T-helper 17 cell (primary cell): Measurements from ENCODE around the gene C20orf173. TPM values are rescaled to one million over a fixed set of nuclear protein-coding genes. Genes with fewer than 3 reads are reported as not detected.
A peak's percentile ranks its signal among the peaks of the same experiment; 100 is the strongest.
"Not testable (repeated sequence)": the region's sequence is repeated elsewhere in the genome, so short reads cannot be mapped to it uniquely, and the experiment has no call there.

Experiments used
- ATAC-seq: fragments of 150-1000 bp; cut with Tn5 transposase; 2 replicates; pipeline ENCODE4 v1.10.0; 2021; ENCODE audit warnings: mild to moderate bottlenecking, moderate library complexity
- DNase-seq, 3 donors: peaks; one replicate each; pipeline versions ENCODE4 v3.0.0 to v3.0.0-alpha.2; 2020 to 2021
- H3K9me3 ChIP-seq: one replicate; pipeline ENCODE4 v1.7.0; 2013; ENCODE audit warnings: low read length, mild to moderate bottlenecking; ENCODE audit not compliant: control insufficient read depth, poor library complexity, severe bottlenecking
- H3K27ac Mint-ChIP-seq: one replicate; pipeline ENCODE4 v1.8.0; 2022; ENCODE audit warnings: mild to moderate bottlenecking, moderate library complexity, mixed read lengths
- H3K27me3 Mint-ChIP-seq: one replicate; pipeline ENCODE4 v1.8.0; 2022; ENCODE audit warnings: mixed read lengths
- H3K36me3 Mint-ChIP-seq: one replicate; pipeline ENCODE4 v1.8.0; 2022; ENCODE audit warnings: low read depth, mixed read lengths
- H3K4me1 Mint-ChIP-seq: one replicate; pipeline ENCODE4 v1.8.0; 2022; ENCODE audit warnings: mild to moderate bottlenecking, mixed read lengths
- H3K4me3 Mint-ChIP-seq: one replicate; pipeline ENCODE4 v1.8.0; 2022; ENCODE audit warnings: mild to moderate bottlenecking, moderate library complexity, mixed read lengths
- total RNA-seq, 4 donors: library from RNA in 2 of 4; stranded (reverse) in 2 of 4; gene quantifications; one replicate each; pipeline ENCODE4 v1.2.3 and lab custom pipeline; 2022 to 2026

C20orf173 gene
- total RNA-seq, 2 donors from 2014 or later, result not detected

DNA sequence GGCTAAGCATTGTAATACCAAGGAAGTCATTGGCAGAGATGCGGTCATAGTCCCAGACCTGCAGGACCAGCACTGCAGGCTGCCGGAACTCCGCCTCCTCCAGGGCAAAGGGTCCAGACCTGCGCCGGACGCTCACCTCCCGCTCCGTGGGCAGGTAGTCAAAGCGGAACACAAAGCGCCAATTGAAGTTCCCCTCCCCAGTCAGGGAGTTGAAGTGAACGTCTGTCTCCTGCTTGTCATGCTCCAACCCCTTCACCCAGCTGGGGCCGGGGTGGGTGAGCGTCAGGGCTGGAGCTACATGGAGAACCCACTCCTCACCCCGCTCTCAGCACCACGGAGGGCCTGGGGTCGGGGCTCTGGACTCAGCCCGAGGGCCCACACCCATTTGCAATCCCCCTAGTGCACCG lies 30.7 kb upstream of the C20orf173 start:
- no peaks in the 10 kb centered on the region for H3K9me3 ChIP-seq
- ATAC-seq (no peak), DNase-seq (no peak)
- peaks cover 5% of the 10 kb centered on the region for H3K36me3 Mint-ChIP-seq
- H3K4me1 Mint-ChIP-seq, result peaks cover 16% of the 10 kb centered on the region
- peak overlapping the region; percentile 37 for H3K27ac Mint-ChIP-seq
- no peak overlapping the region for H3K4me3 Mint-ChIP-seq
- H3K27me3 Mint-ChIP-seq, result peaks cover 5% of the 10 kb centered on the region

GRCh38 chr20:35559042-35559693 lies 29.7 kb upstream of the C20orf173 start:
- Mint-ChIP-seq H3K36me3 (peaks cover 13% of the 10 kb centered on the region), H3K27ac (peak overlapping the region; percentile 37), H3K27me3 (peaks cover 5% of the 10 kb centered on the region), H3K4me3 (no peak overlapping the region), H3K4me1 (peaks cover 18% of the 10 kb centered on the region)
- H3K9me3 ChIP-seq, result no peaks in the 10 kb centered on the region
- no peak for DNase-seq
- no peak for ATAC-seq

- Mint-ChIP-seq H3K27me3 (no peaks in the 10 kb centered on the region), H3K4me3 (peak overlapping the region; percentile 57), H3K4me1 (peaks cover 16% of the 10 kb centered on the region), H3K36me3 (peaks cover 13% of the 10 kb centered on the region), H3K27ac (no peak overlapping the region)
- ATAC-seq (no peak), DNase-seq (no peak)
- H3K9me3 ChIP-seq, result no peaks in the 10 kb centered on the region
Observed at GRCh38 chr20:35558451-35558850, 29.0 kb upstream of the C20orf173 start.

DNA sequence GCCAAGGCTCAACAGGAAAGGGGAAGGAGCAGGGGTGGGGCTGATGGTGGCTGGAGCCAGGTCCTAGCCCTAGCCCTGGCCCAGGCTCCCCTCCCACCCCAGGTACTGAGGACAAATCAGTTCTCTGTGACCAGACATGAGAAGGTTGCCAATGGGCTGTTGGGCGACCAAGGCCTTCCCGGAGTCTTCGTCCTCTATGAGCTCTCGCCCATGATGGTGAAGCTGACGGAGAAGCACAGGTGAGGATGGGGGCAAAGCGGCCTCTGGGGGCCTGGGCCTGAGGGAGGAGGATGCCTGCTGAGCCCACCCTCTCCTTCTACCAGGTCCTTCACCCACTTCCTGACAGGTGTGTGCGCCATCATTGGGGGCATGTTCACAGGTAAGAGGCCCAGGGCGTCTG lies 27.4 kb upstream of the C20orf173 start:
- Mint-ChIP-seq H3K27me3 (no peaks in the 10 kb centered on the region), H3K4me3 (no peak overlapping the region), H3K27ac (no peak overlapping the region), H3K4me1 (peaks cover 15% of the 10 kb centered on the region), H3K36me3 (peaks cover 13% of the 10 kb centered on the region)
- DNase-seq (no peak), ATAC-seq (no peak)
- H3K9me3 ChIP-seq, result no peaks in the 10 kb centered on the region

GRCh38 chr20:35555951-35556645 lies 26.6 kb upstream of the C20orf173 start:
- H3K4me3 Mint-ChIP-seq, result no peak overlapping the region
- H3K27ac Mint-ChIP-seq, result no peak overlapping the region

DNA sequence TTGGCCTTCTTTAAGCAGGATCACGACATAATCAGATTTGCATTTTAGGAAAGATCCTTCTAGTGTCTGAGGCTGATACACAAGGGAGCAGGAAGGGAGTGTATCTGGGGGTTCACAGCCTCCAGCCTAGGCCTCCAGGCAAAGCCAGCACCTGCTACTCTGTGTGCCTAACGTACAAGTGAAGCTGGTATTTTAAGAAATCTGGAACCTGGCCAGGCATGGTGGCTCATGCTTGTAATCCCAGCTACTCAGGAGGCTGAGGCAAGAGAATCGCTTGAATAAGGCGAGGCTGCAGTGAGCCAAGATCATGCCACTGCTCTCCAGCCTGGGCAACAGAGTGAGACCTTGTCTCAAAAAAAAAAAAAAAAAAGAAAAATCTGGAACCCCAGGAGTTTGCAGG lies 26.0 kb upstream of the C20orf173 start:
- H3K4me1 Mint-ChIP-seq, result peaks cover 12% of the 10 kb centered on the region
- H3K4me3 Mint-ChIP-seq, H3K9me3 ChIP-seq, ATAC-seq, H3K27me3 Mint-ChIP-seq, DNase-seq: not testable (repeated sequence)
- peaks cover 13% of the 10 kb centered on the region for H3K36me3 Mint-ChIP-seq
- peak overlapping the region; percentile 39 for H3K27ac Mint-ChIP-seq

More at GRCh38 chr20:35555951-35556645, 26.6 kb upstream of the C20orf173 start:
- peaks cover 12% of the 10 kb centered on the region for H3K4me1 Mint-ChIP-seq
- H3K27me3 Mint-ChIP-seq, result no peaks in the 10 kb centered on the region
- no peak for ATAC-seq
- peaks cover 13% of the 10 kb centered on the region for H3K36me3 Mint-ChIP-seq
- no peaks in the 10 kb centered on the region for H3K9me3 ChIP-seq
- no peak for DNase-seq

GRCh38 chr20:35552914-35553313 lies 23.5 kb upstream of the C20orf173 start:
- H3K27ac Mint-ChIP-seq, result no peak overlapping the region
- H3K36me3 Mint-ChIP-seq, result peaks cover 11% of the 10 kb centered on the region
- no peak for DNase-seq
- no peaks in the 10 kb centered on the region for H3K27me3 Mint-ChIP-seq
- ATAC-seq, result no peak
- H3K4me3 Mint-ChIP-seq, result no peak overlapping the region
- H3K4me1 Mint-ChIP-seq, result peaks cover 6% of the 10 kb centered on the region
- H3K9me3 ChIP-seq, result no peaks in the 10 kb centered on the region

GRCh38 chr20:35551503-35551902 lies 22.1 kb upstream of the C20orf173 start:
- DNase-seq (no peak), ATAC-seq (no peak)
- H3K4me3 Mint-ChIP-seq, result no peak overlapping the region

DNA sequence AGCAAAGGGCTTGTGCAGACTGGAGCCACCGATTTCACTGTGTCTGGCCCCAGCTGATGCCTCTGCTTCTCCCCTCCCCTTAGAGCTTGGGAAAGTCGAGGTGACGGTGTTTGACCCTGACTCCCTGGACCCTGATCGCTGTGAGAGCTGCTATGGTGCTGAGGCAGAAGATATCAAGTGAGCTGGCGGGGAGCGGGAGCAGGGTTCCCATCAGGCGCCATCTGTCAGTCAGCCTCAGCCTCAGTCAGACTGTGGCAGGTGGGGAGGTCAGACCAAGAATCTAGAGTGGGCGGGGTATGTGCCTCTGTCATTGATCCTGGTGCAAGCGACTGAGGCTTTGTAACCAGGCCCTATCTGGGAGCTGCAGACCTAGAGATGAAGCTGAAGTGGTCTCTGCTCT lies 17.9 kb upstream of the C20orf173 start:
- no peaks in the 10 kb centered on the region for H3K9me3 ChIP-seq
- Mint-ChIP-seq H3K27me3 (no peaks in the 10 kb centered on the region), H3K4me3 (no peak overlapping the region), H3K27ac (no peak overlapping the region), H3K36me3 (peaks cover 5% of the 10 kb centered on the region), H3K4me1 (peaks cover 12% of the 10 kb centered on the region)
- no peak for ATAC-seq
- DNase-seq, result no peak

More at GRCh38 chr20:35551503-35551902, 22.1 kb upstream of the C20orf173 start:
- Mint-ChIP-seq H3K27ac (no peak overlapping the region), H3K36me3 (peaks cover 11% of the 10 kb centered on the region), H3K27me3 (no peaks in the 10 kb centered on the region), H3K4me1 (peaks cover 6% of the 10 kb centered on the region)
- no peaks in the 10 kb centered on the region for H3K9me3 ChIP-seq

DNA sequence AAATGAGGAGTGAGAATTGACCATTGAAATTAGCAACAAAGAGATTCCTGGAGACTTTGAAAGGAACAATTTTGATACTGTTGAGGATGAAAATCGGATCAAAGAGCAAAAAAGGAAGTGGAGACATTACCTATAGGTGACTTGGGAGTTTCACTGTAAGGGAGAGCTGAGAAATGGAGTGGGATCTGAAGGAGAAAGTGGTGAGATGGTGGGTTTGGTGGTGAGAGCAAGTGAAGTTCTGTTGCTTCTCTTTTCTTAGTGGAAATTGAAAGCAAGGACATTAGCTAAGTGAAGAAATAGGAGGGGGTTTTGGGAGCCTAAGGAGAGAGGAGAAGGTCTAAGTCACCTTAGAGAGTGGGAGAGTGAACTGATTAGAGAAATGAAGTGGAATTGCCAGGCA lies 16.7 kb upstream of the C20orf173 start:
- Mint-ChIP-seq H3K4me3 (no peak overlapping the region), H3K36me3 (peaks cover 5% of the 10 kb centered on the region), H3K27ac (no peak overlapping the region), H3K4me1 (peaks cover 18% of the 10 kb centered on the region), H3K27me3 (no peaks in the 10 kb centered on the region)
- DNase-seq, result no peak
- no peaks in the 10 kb centered on the region for H3K9me3 ChIP-seq
- ATAC-seq, result no peak

GRCh38 chr20:35544941-35545340 lies 15.5 kb upstream of the C20orf173 start:
- DNase-seq, result not testable (repeated sequence)
- peak overlapping the region; percentile 53 for H3K4me3 Mint-ChIP-seq

GRCh38 chr20:35544436-35544835 lies 15.0 kb upstream of the C20orf173 start:
- H3K9me3 ChIP-seq, result no peaks in the 10 kb centered on the region
- Mint-ChIP-seq H3K36me3 (peaks cover 3% of the 10 kb centered on the region), H3K27ac (peak overlapping the region; percentile 75), H3K27me3 (no peaks in the 10 kb centered on the region), H3K4me3 (no peak overlapping the region), H3K4me1 (peaks cover 15% of the 10 kb centered on the region)
- DNase-seq, result no peak
- ATAC-seq, result no peak

More at GRCh38 chr20:35544941-35545340, 15.5 kb upstream of the C20orf173 start:
- ATAC-seq, H3K27me3 Mint-ChIP-seq, H3K27ac Mint-ChIP-seq, H3K36me3 Mint-ChIP-seq, H3K9me3 ChIP-seq: not testable (repeated sequence)
- peaks cover 17% of the 10 kb centered on the region for H3K4me1 Mint-ChIP-seq

- no peaks in the 10 kb centered on the region for H3K9me3 ChIP-seq
- peak overlapping the region; percentile 95 for H3K4me3 Mint-ChIP-seq
- peaks cover 15% of the 10 kb centered on the region for H3K4me1 Mint-ChIP-seq
- peak overlapping the region; percentile 59 for H3K27ac Mint-ChIP-seq
- H3K36me3 Mint-ChIP-seq, result peaks cover 3% of the 10 kb centered on the region
- no peak for ATAC-seq
- no peak for DNase-seq
- no peaks in the 10 kb centered on the region for H3K27me3 Mint-ChIP-seq
Observed at GRCh38 chr20:35542990-35543389, 13.5 kb upstream of the C20orf173 start.
